ENCODE measurements around the gene SMIM27.

DNA sequence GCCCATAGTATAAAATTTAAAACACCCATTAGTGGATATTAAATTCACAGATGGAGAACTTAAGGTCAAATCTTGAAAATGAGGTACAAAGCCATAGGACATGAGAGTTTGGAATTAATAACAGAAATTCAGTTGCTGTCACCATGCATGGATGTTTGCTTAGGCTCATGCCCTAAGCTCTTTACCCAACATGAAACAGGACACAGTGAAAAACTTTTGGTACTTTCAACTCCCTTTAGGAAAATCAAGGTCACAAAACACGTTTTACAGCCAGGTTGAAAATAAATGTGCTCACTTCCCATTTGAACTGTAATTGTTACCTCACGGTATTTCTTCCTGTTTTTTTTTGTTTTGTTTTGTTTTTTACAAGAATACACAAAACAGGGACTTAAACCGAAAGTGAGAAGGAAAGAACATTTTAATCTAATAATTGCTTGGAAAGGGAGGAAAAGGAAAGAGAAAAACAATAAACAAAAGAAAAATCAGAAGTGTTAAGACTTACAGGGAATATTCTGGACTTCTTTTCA is 6.3 kb downstream of the SMIM27 start:
- TF ChIP-seq, protein P1, sequence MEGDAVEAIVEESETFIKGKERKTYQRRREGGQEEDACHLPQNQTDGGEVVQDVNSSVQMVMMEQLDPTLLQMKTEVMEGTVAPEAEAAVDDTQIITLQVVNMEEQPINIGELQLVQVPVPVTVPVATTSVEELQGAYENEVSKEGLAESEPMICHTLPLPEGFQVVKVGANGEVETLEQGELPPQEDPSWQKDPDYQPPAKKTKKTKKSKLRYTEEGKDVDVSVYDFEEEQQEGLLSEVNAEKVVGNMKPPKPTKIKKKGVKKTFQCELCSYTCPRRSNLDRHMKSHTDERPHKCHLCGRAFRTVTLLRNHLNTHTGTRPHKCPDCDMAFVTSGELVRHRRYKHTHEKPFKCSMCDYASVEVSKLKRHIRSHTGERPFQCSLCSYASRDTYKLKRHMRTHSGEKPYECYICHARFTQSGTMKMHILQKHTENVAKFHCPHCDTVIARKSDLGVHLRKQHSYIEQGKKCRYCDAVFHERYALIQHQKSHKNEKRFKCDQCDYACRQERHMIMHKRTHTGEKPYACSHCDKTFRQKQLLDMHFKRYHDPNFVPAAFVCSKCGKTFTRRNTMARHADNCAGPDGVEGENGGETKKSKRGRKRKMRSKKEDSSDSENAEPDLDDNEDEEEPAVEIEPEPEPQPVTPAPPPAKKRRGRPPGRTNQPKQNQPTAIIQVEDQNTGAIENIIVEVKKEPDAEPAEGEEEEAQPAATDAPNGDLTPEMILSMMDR (IDR thresholded peaks at IDR 0.05): no peak
- TF ChIP-seq POLR2AphosphoS5 (IDR thresholded peaks at IDR 0.05) (no peak), EP300 (IDR thresholded peaks at IDR 0.05) (no peak)

Data from sigmoid colon (tissue), 4 donors.